SU-DHL-6 (cell line): ENCODE results near the gene EPB41L5.

Source experiments
- H2AFZ ChIP-seq: fragments of 200-600 bp; sonication (generic); 2 replicates; pipeline ENCODE4 v1.6.1; 2014; ENCODE audit warnings: low read depth, mild to moderate bottlenecking, moderate library complexity, mixed read lengths, antibody characterized with exemption, low read length; ENCODE audit not compliant: severe bottlenecking
- H3F3A ChIP-seq: fragments of 200-600 bp; shearing (Covaris generic); 2 replicates; pipeline ENCODE4 v1.6.0; 2016; ENCODE audit warnings: antibody characterized with exemption, mild to moderate bottlenecking; ENCODE audit not compliant: insufficient read depth
- H3K27ac ChIP-seq: fragments of 200-600 bp; sonication (generic); 2 replicates; pipeline ENCODE4 v1.5.1; 2016; ENCODE audit warnings: low read depth, mild to moderate bottlenecking, low read length, moderate library complexity, mixed read lengths
- H3K27me3 ChIP-seq: fragments of 200-600 bp; sonication (generic), shearing (Covaris generic); 2 replicates; pipeline ENCODE4 v1.6.0; 2014; ENCODE audit warnings: mild to moderate bottlenecking, low read length
- H3K36me3 ChIP-seq: fragments of 200-600 bp; sonication (generic); 2 replicates; pipeline ENCODE4 v1.6.1; 2014; ENCODE audit warnings: mild to moderate bottlenecking, low read length, mixed read lengths
- H3K4me2 ChIP-seq: fragments of 300-600, 200-600 bp; shearing (Covaris generic), sonication (generic); 2 replicates; pipeline ENCODE4 v1.6.0; 2014; ENCODE audit warnings: low read length, low read depth, mild to moderate bottlenecking; ENCODE audit not compliant: poor library complexity, severe bottlenecking
- H3K4me3 ChIP-seq: fragments of 200-600 bp; sonication (generic); 2 replicates; pipeline ENCODE4 v1.5.1; 2014; ENCODE audit warnings: antibody characterized with exemption, low read length, mild to moderate bottlenecking, mixed read lengths; ENCODE audit not compliant: insufficient read depth, poor library complexity, severe bottlenecking
- H3K79me2 ChIP-seq: fragments of 200-600 bp; sonication (generic); 2 replicates; pipeline ENCODE4 v1.6.1; 2014; ENCODE audit warnings: mild to moderate bottlenecking, low read length, moderate library complexity; ENCODE audit not compliant: insufficient read depth
- H3K9ac ChIP-seq: fragments of 200-600 bp; sonication (generic); 2 replicates; pipeline ENCODE4 v1.7.0; 2014; ENCODE audit warnings: mild to moderate bottlenecking, low read length
- H3K9me2 ChIP-seq: fragments of 200-600 bp; sonication (generic); replicated peaks from 2 replicates; pipeline ENCODE4 v1.6.1; 2014; ENCODE audit warnings: low read length; ENCODE audit not compliant: insufficient read depth
- H3K9me3 ChIP-seq: fragments of 200-600 bp; sonication (generic); 2 replicates; pipeline ENCODE4 v1.6.1; 2014; ENCODE audit warnings: low read length, mixed read lengths; ENCODE audit not compliant: insufficient read depth
- H4K20me1 ChIP-seq: fragments of 200-600 bp; sonication (generic); 2 replicates; pipeline ENCODE4 v1.6.1; 2014; ENCODE audit warnings: low read depth, mild to moderate bottlenecking, antibody characterized with exemption, low read length, moderate library complexity, mixed read lengths
- CTCF ChIP-seq: fragments of 200-600 bp; sonication (generic); IDR thresholded peaks from one replicate; pipeline ENCODE4 v1.5.1; 2017; ENCODE audit warnings: antibody characterized with exemption, mild to moderate bottlenecking, low read length, moderate library complexity; ENCODE audit not compliant: insufficient read depth, poor library complexity, severe bottlenecking
- EZH2phosphoT487 ChIP-seq: fragments of 200-600 bp; sonication (generic), shearing (Covaris generic); conservative IDR thresholded peaks from 2 replicates; pipeline ENCODE4 v1.6.1; 2018; ENCODE audit warnings: mild to moderate bottlenecking, antibody characterized with exemption, low read length, moderate library complexity, mixed read lengths

The EPB41L5 gene

GRCh38 chr2:120182019-120182560 is 169.2 kb downstream of the EPB41L5 start:
- 0 out of 2 replicates have a peak, but pooled peaks cover 3% of the 10 kb centered on the region for H3F3A ChIP-seq
- H3K4me3 ChIP-seq, result no peak overlapping the region
- H4K20me1 ChIP-seq, result no peaks in the 10 kb centered on the region
- H3K79me2 ChIP-seq, result no peaks in the 10 kb centered on the region
- peak overlapping the region; percentile 12 for H3K4me2 ChIP-seq
- no peak overlapping the region for H3K9ac ChIP-seq
- TF ChIP-seq CTCF, result no peak
- TF ChIP-seq EZH2phosphoT487, result no peak
- H2AFZ ChIP-seq, result peak overlapping the region; percentile 46
- H3K27ac ChIP-seq, result no peak overlapping the region
- H3K27me3 ChIP-seq, result no peaks in the 10 kb centered on the region
- H3K9me3 ChIP-seq, result no peaks in the 10 kb centered on the region
- no peaks in the 10 kb centered on the region for H3K9me2 ChIP-seq
- H3K36me3 ChIP-seq, result no peaks in the 10 kb centered on the region

- no peak overlapping the region for H3K27ac ChIP-seq
- H3K79me2 ChIP-seq, result no peaks in the 10 kb centered on the region
- no peak overlapping the region for H3K9ac ChIP-seq
- H3F3A ChIP-seq, result no peaks in the 10 kb centered on the region
- no peaks in the 10 kb centered on the region for H3K36me3 ChIP-seq
- H3K4me2 ChIP-seq, result no peak overlapping the region
- no peak overlapping the region for H3K4me3 ChIP-seq
- H2AFZ ChIP-seq, result no peak overlapping the region
- H4K20me1 ChIP-seq, result no peaks in the 10 kb centered on the region
- no peaks in the 10 kb centered on the region; the same call in none of the 2 replicates for H3K27me3 ChIP-seq
- H3K9me3 ChIP-seq, result no peaks in the 10 kb centered on the region
- no peaks in the 10 kb centered on the region for H3K9me2 ChIP-seq
- TF ChIP-seq CTCF, result no peak
- TF ChIP-seq EZH2phosphoT487, result no peak
These were observed 176.3 kb downstream of the EPB41L5 start for GRCh38 chr2:120189189-120189588.

GRCh38 chr2:120192280-120192679 is 179.4 kb downstream of the EPB41L5 start:
- no peak overlapping the region for H3K27ac ChIP-seq
- TF ChIP-seq EZH2phosphoT487 (no peak), CTCF (no peak)
- H3F3A ChIP-seq, result no peaks in the 10 kb centered on the region
- H3K36me3 ChIP-seq, result no peaks in the 10 kb centered on the region
- H3K9me2 ChIP-seq, result no peaks in the 10 kb centered on the region
- H3K27me3 ChIP-seq, result no peaks in the 10 kb centered on the region; the same call in none of the 2 replicates
- no peak overlapping the region for H3K9ac ChIP-seq
- H3K79me2 ChIP-seq, result no peaks in the 10 kb centered on the region
- no peak overlapping the region for H2AFZ ChIP-seq
- H3K9me3 ChIP-seq, result no peaks in the 10 kb centered on the region
- no peak overlapping the region for H3K4me2 ChIP-seq
- H4K20me1 ChIP-seq, result no peaks in the 10 kb centered on the region
- no peak overlapping the region for H3K4me3 ChIP-seq
